Measurements from ENCODE around the gene CDK1.

Gene CDK1

GRCh38 chr10:60778971-60779796 lies 906 bp downstream of the CDK1 start:
- no peak for DNase-seq (ENCODE audit: low read depth in 2 of 2)

GRCh38 chr10:60781661-60782060 lies 3.4 kb downstream of the CDK1 start:
- no peak for DNase-seq (ENCODE audit: low read depth in 2 of 2)

GRCh38 chr10:60784641-60785040 lies 6.4 kb downstream of the CDK1 start:
- no peak for DNase-seq (ENCODE audit: low read depth in 2 of 2)

- DNase-seq (ENCODE audit: low read depth in 2 of 2): no peak
Observed at GRCh38 chr10:60788544-60788943, 10.3 kb downstream of the CDK1 start.

GRCh38 chr10:60789340-60789739 lies 11.1 kb downstream of the CDK1 start:
- DNase-seq (ENCODE audit: low read depth in 2 of 2): no peak

- DNase-seq (ENCODE audit: low read depth in 2 of 2): no peak
Observed at GRCh38 chr10:60794953-60795352, 16.7 kb downstream of the CDK1 start.

- DNase-seq (ENCODE audit: low read depth in 2 of 2): no peak
Observed at GRCh38 chr10:60795465-60796202, 17.4 kb downstream of the CDK1 start.

- DNase-seq (ENCODE audit: low read depth in 2 of 2): no peak
Observed at GRCh38 chr10:60796481-60796880, 18.2 kb downstream of the CDK1 start.

- DNase-seq (ENCODE audit: low read depth in 2 of 2): no peak
Observed at GRCh38 chr10:60797200-60797599, 18.9 kb downstream of the CDK1 start.

- DNase-seq (ENCODE audit: low read depth in 2 of 2): no peak
Observed at GRCh38 chr10:60798031-60798430, 19.8 kb downstream of the CDK1 start.

GRCh38 chr10:60798870-60799269 lies 20.6 kb downstream of the CDK1 start:
- DNase-seq (ENCODE audit: low read depth in 2 of 2): no peak

- no peak for DNase-seq (ENCODE audit: low read depth in 2 of 2)
Observed at GRCh38 chr10:60799971-60800650, 21.8 kb downstream of the CDK1 start.

- DNase-seq (ENCODE audit: low read depth in 2 of 2): no peak
Observed at GRCh38 chr10:60800918-60801317, 22.6 kb downstream of the CDK1 start.

GRCh38 chr10:60801522-60801921 lies 23.2 kb downstream of the CDK1 start:
- DNase-seq (ENCODE audit: low read depth in 2 of 2): no peak

GRCh38 chr10:60803433-60803832 lies 25.2 kb downstream of the CDK1 start:
- DNase-seq (ENCODE audit: low read depth in 2 of 2): no peak

- no peak for DNase-seq (ENCODE audit: low read depth in 2 of 2)
Observed at GRCh38 chr10:60803865-60804264, 25.6 kb downstream of the CDK1 start.

GRCh38 chr10:60806921-60807320 lies 28.6 kb downstream of the CDK1 start:
- no peak for DNase-seq (ENCODE audit: low read depth in 2 of 2)

GRCh38 chr10:60807499-60807898 lies 29.2 kb downstream of the CDK1 start:
- no peak for DNase-seq (ENCODE audit: low read depth in 2 of 2)

- DNase-seq (ENCODE audit: low read depth in 2 of 2): no peak
Observed at GRCh38 chr10:60808036-60808435, 29.8 kb downstream of the CDK1 start.

GRCh38 chr10:60809157-60809556 lies 30.9 kb downstream of the CDK1 start:
- DNase-seq (ENCODE audit: low read depth in 2 of 2): no peak

GRCh38 chr10:60810437-60811182 lies 32.3 kb downstream of the CDK1 start:
- DNase-seq (ENCODE audit: low read depth in 2 of 2): no peak
